DND-41 (cell line): Measurements from ENCODE around the gene AGXT.

Experiments used
- CTCF ChIP-seq: IDR thresholded peaks from 2 replicates; pipeline ENCODE4 v1.5.1; 2012; ENCODE audit warnings: borderline replicate concordance, low read length, moderate library complexity, mild to moderate bottlenecking; ENCODE audit not compliant: poor library complexity, severe bottlenecking; ENCODE audit errors: extremely low read depth
- EZH2 ChIP-seq: IDR thresholded peaks from 3 replicates; pipeline ENCODE4 v1.6.1; 2012; ENCODE audit warnings: borderline replicate concordance, low read depth, mild to moderate bottlenecking, moderate library complexity, low read length, inconsistent platforms; ENCODE audit not compliant: severe bottlenecking

- TF ChIP-seq CTCF (no peak), EZH2 (no peak)
Measured at GRCh38 chr2:240919161-240919781, 50.6 kb downstream of the AGXT start.
